ENCODE measurements around the gene KLHL30. TPM values are rescaled to one million over a fixed set of nuclear protein-coding genes. Genes with fewer than 3 reads are reported as not detected.
A peak's percentile ranks its signal among the peaks of the same experiment; 100 is the strongest.

The KLHL30 gene
- total RNA-seq, 1 experiment from 2014 or later: 0.61 TPM

DNA sequence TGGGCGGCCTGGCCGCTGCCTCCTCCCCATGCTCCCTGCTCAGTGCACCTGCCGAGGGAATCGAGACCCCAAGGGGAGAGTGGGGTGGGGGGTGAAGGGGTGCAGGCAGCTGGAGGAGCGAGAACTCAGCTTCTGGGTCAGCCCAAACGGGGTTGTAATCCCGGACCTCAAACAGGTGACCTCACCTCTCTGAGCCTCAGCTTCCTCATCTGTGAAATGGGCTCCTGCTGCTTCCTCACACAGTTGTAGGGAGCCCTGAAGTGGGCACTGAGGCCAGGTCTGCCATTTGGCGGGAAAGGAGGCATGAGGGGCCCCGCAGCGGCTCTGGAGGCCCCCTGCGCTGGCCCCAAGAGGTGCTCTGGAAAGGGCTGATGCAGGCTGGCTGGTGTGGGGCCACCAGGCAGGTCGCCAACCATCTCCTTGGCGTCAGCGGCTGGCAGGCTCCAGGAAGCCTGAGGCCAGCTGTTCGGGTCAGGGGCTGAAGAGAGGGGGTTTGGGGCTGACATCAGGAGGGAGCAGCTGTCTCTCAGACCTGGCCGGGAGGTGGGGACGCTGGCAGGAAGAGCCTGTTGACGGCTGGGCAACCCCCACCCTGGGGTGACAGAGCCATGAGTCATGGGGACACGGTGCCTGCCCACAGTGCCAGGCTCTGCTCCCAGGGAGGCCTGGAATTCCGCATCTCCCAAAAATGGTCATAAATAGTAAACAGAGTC lies 4.9 kb downstream of the KLHL30 start:
- no peaks in the 10 kb centered on the region for H4K20me1 ChIP-seq (ENCODE audit: insufficient read depth)
- DNase-seq (ENCODE audit: low read depth, low spot score): peak; percentile 54
- H3K9me3 ChIP-seq (ENCODE audit: control insufficient read depth in 1 of 2, insufficient read depth in 1 of 2, low read depth in 1 of 2, low read length in 2 of 2): no peaks in the 10 kb centered on the region
- no TSS peak for BruUV-seq (replicated peaks)
- H3K79me2 ChIP-seq (ENCODE audit: insufficient read depth, low read length): no peaks in the 10 kb centered on the region
- ChIA-PET CTCF (no interaction called here), POLR2A (no interaction called here), RAD21 (ENCODE audit: low non-redundant PET in 1 of 2, low total read pairs in 2 of 2, uncharacterized antibody in 2 of 2, unreplicated experiment in 2 of 2) (no interaction called here)
- TF ChIP-seq CEBPB (IDR thresholded peaks at IDR 0.05; ENCODE audit: low read depth) (no peak), SRF (IDR thresholded peaks at IDR 0.05; ENCODE audit: low read depth) (no peak), POLR2AphosphoS5 (IDR thresholded peaks at IDR 0.05; ENCODE audit: low read depth, low read length) (peak; percentile 34; the same call in 1 of the 2 replicates), TCF7L2 (IDR thresholded peaks at IDR 0.05; ENCODE audit: borderline replicate concordance, extremely low read depth, insufficient read depth, insufficient read length) (no peak), ELF1 (IDR thresholded peaks at IDR 0.05; ENCODE audit: borderline replicate concordance, low read depth) (no peak), JUND (IDR thresholded peaks at IDR 0.05) (no peak), EGR1 (IDR thresholded peaks at IDR 0.05; ENCODE audit: low read depth) (no peak), SIN3A (IDR thresholded peaks at IDR 0.05; ENCODE audit: low read depth) (no peak), POLR2A (IDR thresholded peaks at IDR 0.05; ENCODE audit: borderline replicate concordance, extremely low read depth, insufficient read depth, insufficient read length) (no peak), CBX3 (IDR thresholded peaks at IDR 0.05; ENCODE audit: low read depth) (no peak), FOSL1 (IDR thresholded peaks at IDR 0.05; ENCODE audit: low read depth) (no peak), ZBTB33 (IDR thresholded peaks at IDR 0.05; ENCODE audit: extremely low read depth, insufficient replicate concordance, low read length) (peak; percentile 53), ZFX (IDR thresholded peaks at IDR 0.05) (no peak)
- H3K4me1 ChIP-seq (ENCODE audit: control insufficient read depth in 1 of 2, insufficient read depth in 2 of 2, low read length in 2 of 2): peaks cover 47 to 80% of the 10 kb centered on the region in 2 experiments
- H3K4me2 ChIP-seq (ENCODE audit: low read length): peak overlapping the region; percentile 76
- peak overlapping the region; percentile 26; the same call in 1 of the 2 replicates for H3K27ac ChIP-seq (ENCODE audit: low read depth, low read length)
- peak overlapping the region; percentile 24 for H3K9ac ChIP-seq (ENCODE audit: low read length)
- H3K36me3 ChIP-seq (ENCODE audit: control insufficient read depth in 1 of 2, insufficient read depth in 2 of 2, low read length in 2 of 2): no peaks in the 10 kb centered on the region
- intact Hi-C loops (cut with micrococcal nuclease): no loop called here
- ATAC-seq: peak; percentile 63
- H3K4me3 ChIP-seq (replicated peaks in 1 of 2; ENCODE audit: low read depth in 1 of 2, low read length in 2 of 2): peak overlapping the region in 1 of 2 experiments; percentile 28; a peak in 2 of 4 replicates
- no peaks in the 10 kb centered on the region for H3K9me2 ChIP-seq (ENCODE audit: insufficient read depth)
- no peaks in the 10 kb centered on the region for H3K27me3 ChIP-seq (ENCODE audit: insufficient read depth, low read length)
- H2AFZ ChIP-seq (ENCODE audit: low read depth, low read length, poor library complexity, severe bottlenecking): no peak overlapping the region
